Measurements from ENCODE around the gene FFAR1. TPM values are rescaled to one million over a fixed set of nuclear protein-coding genes. Genes with fewer than 3 reads are reported as not detected.

Gene FFAR1
- total and polyA plus RNA-seq, 2 of the 8 experiments (the other 6 are each of a cell fraction or from before 2014, with no cell fraction given) = not detected

DNA sequence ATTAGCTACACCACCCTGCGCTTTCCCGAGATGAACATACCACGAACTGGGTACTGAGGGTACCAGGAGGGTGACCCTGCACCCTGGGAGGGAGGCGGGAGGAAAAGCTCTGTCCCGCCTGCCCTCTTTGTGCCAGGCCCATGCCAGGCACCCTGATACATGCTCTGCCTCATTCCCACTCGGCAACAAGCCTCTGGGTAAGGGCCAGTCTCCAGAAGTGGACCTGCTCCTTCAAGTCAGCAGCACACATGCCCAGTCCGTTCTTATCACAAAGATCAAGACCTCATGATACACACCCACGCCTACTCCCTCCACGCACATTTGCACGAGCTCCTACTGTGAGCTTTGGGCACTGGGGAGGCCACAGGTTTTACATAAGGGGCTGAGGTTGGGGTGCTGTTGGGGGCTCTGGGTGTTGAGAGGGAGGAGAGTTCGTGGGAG is 2.0 kb upstream of the FFAR1 start (continued):
- TF ChIP-seq, protein P1, sequence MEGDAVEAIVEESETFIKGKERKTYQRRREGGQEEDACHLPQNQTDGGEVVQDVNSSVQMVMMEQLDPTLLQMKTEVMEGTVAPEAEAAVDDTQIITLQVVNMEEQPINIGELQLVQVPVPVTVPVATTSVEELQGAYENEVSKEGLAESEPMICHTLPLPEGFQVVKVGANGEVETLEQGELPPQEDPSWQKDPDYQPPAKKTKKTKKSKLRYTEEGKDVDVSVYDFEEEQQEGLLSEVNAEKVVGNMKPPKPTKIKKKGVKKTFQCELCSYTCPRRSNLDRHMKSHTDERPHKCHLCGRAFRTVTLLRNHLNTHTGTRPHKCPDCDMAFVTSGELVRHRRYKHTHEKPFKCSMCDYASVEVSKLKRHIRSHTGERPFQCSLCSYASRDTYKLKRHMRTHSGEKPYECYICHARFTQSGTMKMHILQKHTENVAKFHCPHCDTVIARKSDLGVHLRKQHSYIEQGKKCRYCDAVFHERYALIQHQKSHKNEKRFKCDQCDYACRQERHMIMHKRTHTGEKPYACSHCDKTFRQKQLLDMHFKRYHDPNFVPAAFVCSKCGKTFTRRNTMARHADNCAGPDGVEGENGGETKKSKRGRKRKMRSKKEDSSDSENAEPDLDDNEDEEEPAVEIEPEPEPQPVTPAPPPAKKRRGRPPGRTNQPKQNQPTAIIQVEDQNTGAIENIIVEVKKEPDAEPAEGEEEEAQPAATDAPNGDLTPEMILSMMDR (IDR thresholded peaks at IDR 0.05; ENCODE audit: control extremely low read depth in 1 of 3, insufficient read depth in 1 of 3, low read depth in 1 of 3, low read length in 3 of 3) = no peak
- no peak for TF ChIP-seq FOSL1 (IDR thresholded peaks at IDR 0.05; ENCODE audit: insufficient read depth, low read depth, low read length)
